Skin epidermis (tissue), 12 donors: ENCODE measurements around the gene TICAM2.
"Not testable (repeated sequence)": the region's sequence is repeated elsewhere in the genome, so short reads cannot be mapped to it uniquely, and the experiment has no call there.

Experiments used
- H3K27ac ChIP-seq, 21 experiments: fragments of 200-600 bp; sonication (generic) in 11 of 21; one replicate each; pipeline ENCODE4 v1.5.0; 2020; ENCODE audit warnings: mild to moderate bottlenecking in 3 of 21, inconsistent platforms in 2 of 21, moderate library complexity in 2 of 21
- H3K4me3 ChIP-seq, 7 experiments: fragments of 200-600 bp; sonication (generic) in 2 of 7; one replicate each; pipeline ENCODE4 v1.5.0; 2020; ENCODE audit warnings: inconsistent platforms in 2 of 7, mild to moderate bottlenecking in 2 of 7, moderate library complexity in 1 of 7

TICAM2 gene

GRCh38 chr5:115601701-115602590 is at the start of gene TICAM2:
TSS of gene TICAM2 (minus strand) at chr5:115602479. CDS start at chr5:115581256, 21,223 bp downstream.
- Histone ChIP-seq H3K4me3 (peak within 1 kb of the TSS; percentile 35 to 87 (median 63)), H3K27ac (peak within 1 kb of the TSS; percentile 80 to 98 (median 94))

GRCh38 chr5:115649541-115649940 is 47.3 kb upstream of the TICAM2 start:
- no peak overlapping the region for H3K27ac ChIP-seq
- no peak overlapping the region for H3K4me3 ChIP-seq

- Histone ChIP-seq H3K4me3 (no peak overlapping the region), H3K27ac (no peak overlapping the region)
These were observed 45.8 kb upstream of the TICAM2 start for GRCh38 chr5:115648056-115648455.

- H3K27ac ChIP-seq, H3K4me3 ChIP-seq: not testable (repeated sequence)
These were observed 43.1 kb upstream of the TICAM2 start for GRCh38 chr5:115645386-115645785.

GRCh38 chr5:115644046-115644445 is 41.8 kb upstream of the TICAM2 start:
- no peak overlapping the region for H3K4me3 ChIP-seq
- no peak overlapping the region for H3K27ac ChIP-seq

GRCh38 chr5:115641948-115642347 is 39.7 kb upstream of the TICAM2 start:
- no peak overlapping the region for H3K4me3 ChIP-seq
- no peak overlapping the region for H3K27ac ChIP-seq

GRCh38 chr5:115640274-115640673 is 38.0 kb upstream of the TICAM2 start:
- no peak overlapping the region for H3K4me3 ChIP-seq
- no peak overlapping the region for H3K27ac ChIP-seq

- Histone ChIP-seq H3K4me3 (no peak overlapping the region), H3K27ac (no peak overlapping the region)
These were observed 37.1 kb upstream of the TICAM2 start for GRCh38 chr5:115639377-115639776.

GRCh38 chr5:115637507-115637906 is 35.2 kb upstream of the TICAM2 start:
- H3K27ac ChIP-seq = no peak overlapping the region

GRCh38 chr5:115636008-115636407 is 33.7 kb upstream of the TICAM2 start:
- H3K4me3 ChIP-seq = no peak overlapping the region
- no peak overlapping the region for H3K27ac ChIP-seq

More at GRCh38 chr5:115637507-115637906, 35.2 kb upstream of the TICAM2 start:
- no peak overlapping the region for H3K4me3 ChIP-seq

GRCh38 chr5:115634343-115635132 is 32.3 kb upstream of the TICAM2 start:
- Histone ChIP-seq H3K4me3 (peak overlapping the region; percentile 1 to 39 (median 11)), H3K27ac (peak overlapping the region in 13 of 21 experiments; percentile 15 to 75 (median 66))

- no peak overlapping the region for H3K27ac ChIP-seq
- no peak overlapping the region for H3K4me3 ChIP-seq
These were observed 27.6 kb upstream of the TICAM2 start for GRCh38 chr5:115629903-115630302.

- Histone ChIP-seq H3K27ac (no peak overlapping the region), H3K4me3 (no peak overlapping the region)
These were observed 25.1 kb upstream of the TICAM2 start for GRCh38 chr5:115627295-115627865.

GRCh38 chr5:115626445-115626823 is 24.2 kb upstream of the TICAM2 start:
- peak overlapping the region in 19 of 21 experiments; percentile 30 to 96 (median 78) for H3K27ac ChIP-seq

GRCh38 chr5:115625579-115626444 is 23.5 kb upstream of the TICAM2 start, which contains the start of gene TMED7:
TSS of gene TMED7 (minus strand) at chr5:115626036. CDS start at chr5:115625792, 244 bp downstream.
- H3K27ac ChIP-seq = peak within 1 kb of the TSS; percentile 42 to 97 (median 92)
- peak within 1 kb of the TSS; percentile 62 to 96 (median 92) for H3K4me3 ChIP-seq

More at GRCh38 chr5:115626445-115626823, 24.2 kb upstream of the TICAM2 start:
- peak overlapping the region; percentile 62 to 96 (median 92) for H3K4me3 ChIP-seq

- H3K27ac ChIP-seq = peak overlapping the region in 19 of 21 experiments; percentile 73 to 97 (median 93)
- H3K4me3 ChIP-seq = peak overlapping the region; percentile 62 to 96 (median 92)
These were observed 22.7 kb upstream of the TICAM2 start for GRCh38 chr5:115624994-115625393.

- Histone ChIP-seq H3K27ac (peak overlapping the region in 1 of 21 experiments; percentile 94), H3K4me3 (no peak overlapping the region)
These were observed 21.4 kb upstream of the TICAM2 start for GRCh38 chr5:115623658-115624057.

GRCh38 chr5:115621365-115621900 is 19.2 kb upstream of the TICAM2 start:
- Histone ChIP-seq H3K27ac (no peak overlapping the region), H3K4me3 (no peak overlapping the region)

- no peak overlapping the region for H3K27ac ChIP-seq
These were observed 14.6 kb upstream of the TICAM2 start for GRCh38 chr5:115616892-115617291.

More at GRCh38 chr5:115616892-115617291, 14.6 kb upstream of the TICAM2 start:
- H3K4me3 ChIP-seq = no peak overlapping the region
